CD4-positive, alpha-beta T cell (primary cell): ENCODE results near the gene GNPTAB. TPM values are rescaled to one million over a fixed set of nuclear protein-coding genes. Genes with fewer than 3 reads are reported as not detected.

Experiments
- ATAC-seq: fragments of 200-7000 bp; cut with Tn5 transposase; one replicate; pipeline ENCODE4 v1.10.0; 2022; ENCODE audit warnings: mild to moderate bottlenecking; ENCODE audit not compliant: poor library complexity
- CTCF ChIA-PET: fragments of 350-600 bp; sonication (Branson Sonifier 250); formaldehyde crosslinking; loops from one replicate; lab custom pipeline; 2021; ENCODE audit warnings: antibody characterized with exemption, inconsistent platforms; lab: Charles Lee
- POLR2A ChIA-PET: fragments of 350-600 bp; sonication (Branson Sonifier 250); formaldehyde crosslinking; loops from one replicate; lab custom pipeline; 2021; ENCODE audit warnings: antibody characterized with exemption, inconsistent platforms; lab: Charles Lee
- DNase-seq, 14 experiments: peaks; one replicate each; pipeline ENCODE4 v3.0.0-alpha.2; 2013 to 2020; ENCODE audit warnings: mixed read lengths in 2 of 14
- H3K27ac ChIP-seq, 2 donors: one replicate each; pipeline versions ENCODE4 v1.5.1 to v1.7.0; 2013; ENCODE audit warnings: low read length in 2 of 2, low read depth in 1 of 2, mild to moderate bottlenecking in 1 of 2
- H3K27me3 ChIP-seq, 2 experiments: 1 replicate in 1 of 2; 2 replicates in 1 of 2; pipeline versions ENCODE4 v1.6.1 to v1.7.0; 2013; ENCODE audit warnings: low read length in 2 of 2, control low read depth in 1 of 2, mild to moderate bottlenecking in 1 of 2, moderate library complexity in 1 of 2; ENCODE audit not compliant: insufficient read depth in 2 of 2, control insufficient read depth in 1 of 2
- H3K36me3 ChIP-seq: one replicate; pipeline ENCODE4 v1.6.1; 2013; ENCODE audit warnings: low read length, control low read depth; ENCODE audit not compliant: insufficient read depth
- H3K4me1 ChIP-seq: one replicate; pipeline ENCODE4 v1.6.1; 2013; ENCODE audit warnings: low read length, control low read depth; ENCODE audit not compliant: insufficient read depth
- H3K4me3 ChIP-seq: one replicate; pipeline ENCODE4 v1.5.1; 2013; ENCODE audit warnings: mild to moderate bottlenecking, low read length, moderate library complexity
- H3K9me3 ChIP-seq, 2 experiments: 1 replicate in 1 of 2; 2 replicates in 1 of 2; pipeline versions ENCODE4 v1.6.1 to v1.7.0; 2013; ENCODE audit warnings: low read length in 2 of 2, mild to moderate bottlenecking in 2 of 2, control low read depth in 1 of 2, moderate library complexity in 1 of 2; ENCODE audit not compliant: control insufficient read depth in 1 of 2, insufficient read depth in 1 of 2
- H3K27ac Mint-ChIP-seq: one replicate; pipeline ENCODE4 v1.8.0; 2020; ENCODE audit warnings: mixed read lengths
- H3K27me3 Mint-ChIP-seq: one replicate; pipeline ENCODE4 v1.8.0; 2021; ENCODE audit warnings: mixed read lengths
- H3K36me3 Mint-ChIP-seq: one replicate; pipeline ENCODE4 v1.8.0; 2021; ENCODE audit warnings: low read depth, mixed read lengths
- H3K4me1 Mint-ChIP-seq: one replicate; pipeline ENCODE4 v1.8.0; 2021; ENCODE audit warnings: low read depth, mixed read lengths
- H3K4me3 Mint-ChIP-seq: one replicate; pipeline ENCODE4 v1.8.0; 2020; ENCODE audit warnings: mild to moderate bottlenecking, mixed read lengths
- H3K9me3 Mint-ChIP-seq: one replicate; pipeline ENCODE4 v1.8.0; 2020; ENCODE audit warnings: mixed read lengths
- intact Hi-C, 2 experiments: fragments of 100-400 bp; cut with DNase I in 1 of 2; cut with micrococcal nuclease in 1 of 2; formaldehyde crosslinking; loops; one replicate each; pipeline versions ENCODE4 v1.15.1 to v1.9.0; 2023 to 2025; cut with DNase I, micrococcal nuclease
- total RNA-seq, 174 experiments: library from RNA in 2 of 174; stranded (reverse) in 2 of 174; gene quantifications; one replicate each; pipeline ENCODE4 v1.2.3 and lab custom pipeline; 2021 to 2026
- TF ChIP-seq, protein P1 (sequence below): fragments of 200-600 bp; IDR thresholded peaks from one replicate; pipeline ENCODE4 v1.8.0; 2022; ENCODE audit warnings: antibody characterized with exemption, mild to moderate bottlenecking

GNPTAB gene
- total RNA-seq, 2 experiments from 2014 or later, result 38.2 to 43.8 TPM

DNA sequence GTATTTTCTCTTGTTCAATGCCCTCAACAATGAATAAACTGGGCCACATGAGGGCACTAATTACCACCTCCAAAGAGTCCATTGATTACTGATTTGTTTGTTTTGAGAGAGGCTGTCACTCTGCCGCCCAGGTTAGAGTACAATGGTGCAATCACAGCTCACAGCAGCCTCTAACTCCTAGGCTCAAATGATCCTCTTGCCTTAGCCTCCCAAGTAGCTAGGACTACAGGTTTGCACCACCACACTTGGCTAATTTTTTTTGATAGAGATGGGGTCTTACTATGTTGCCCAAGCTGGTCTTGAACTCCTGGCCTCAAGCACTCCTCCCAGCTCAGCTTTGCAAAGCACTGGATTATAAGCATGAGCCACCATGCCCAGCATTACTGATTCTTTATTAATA is 63.2 kb downstream of the GNPTAB start:
- Histone ChIP-seq H3K27ac (no peak overlapping the region), H3K4me1 (no peaks in the 10 kb centered on the region), H3K4me3 (no peak overlapping the region), H3K27me3 (no peaks in the 10 kb centered on the region), H3K9me3 (no peaks in the 10 kb centered on the region), H3K36me3 (peaks cover 61% of the 10 kb centered on the region)
- ChIA-PET CTCF (interaction anchor here (0.7 to 2.0 kb wide), 2 partner anchors 20 to 72 kb away, joined by 3 to 8 read pairs; no protein-coding TSS in a partner anchor), POLR2A (no interaction called here)
- Mint-ChIP-seq H3K9me3 (no peaks in the 10 kb centered on the region), H3K27me3 (no peaks in the 10 kb centered on the region), H3K4me3 (no peak overlapping the region), H3K27ac (no peak overlapping the region), H3K4me1 (no peaks in the 10 kb centered on the region), H3K36me3 (peaks cover 81% of the 10 kb centered on the region)
- DNase-seq (no peak), ATAC-seq (no peak)
- TF ChIP-seq, protein P1, sequence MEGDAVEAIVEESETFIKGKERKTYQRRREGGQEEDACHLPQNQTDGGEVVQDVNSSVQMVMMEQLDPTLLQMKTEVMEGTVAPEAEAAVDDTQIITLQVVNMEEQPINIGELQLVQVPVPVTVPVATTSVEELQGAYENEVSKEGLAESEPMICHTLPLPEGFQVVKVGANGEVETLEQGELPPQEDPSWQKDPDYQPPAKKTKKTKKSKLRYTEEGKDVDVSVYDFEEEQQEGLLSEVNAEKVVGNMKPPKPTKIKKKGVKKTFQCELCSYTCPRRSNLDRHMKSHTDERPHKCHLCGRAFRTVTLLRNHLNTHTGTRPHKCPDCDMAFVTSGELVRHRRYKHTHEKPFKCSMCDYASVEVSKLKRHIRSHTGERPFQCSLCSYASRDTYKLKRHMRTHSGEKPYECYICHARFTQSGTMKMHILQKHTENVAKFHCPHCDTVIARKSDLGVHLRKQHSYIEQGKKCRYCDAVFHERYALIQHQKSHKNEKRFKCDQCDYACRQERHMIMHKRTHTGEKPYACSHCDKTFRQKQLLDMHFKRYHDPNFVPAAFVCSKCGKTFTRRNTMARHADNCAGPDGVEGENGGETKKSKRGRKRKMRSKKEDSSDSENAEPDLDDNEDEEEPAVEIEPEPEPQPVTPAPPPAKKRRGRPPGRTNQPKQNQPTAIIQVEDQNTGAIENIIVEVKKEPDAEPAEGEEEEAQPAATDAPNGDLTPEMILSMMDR, result no peak
- intact Hi-C loops, result no loop called here

DNA sequence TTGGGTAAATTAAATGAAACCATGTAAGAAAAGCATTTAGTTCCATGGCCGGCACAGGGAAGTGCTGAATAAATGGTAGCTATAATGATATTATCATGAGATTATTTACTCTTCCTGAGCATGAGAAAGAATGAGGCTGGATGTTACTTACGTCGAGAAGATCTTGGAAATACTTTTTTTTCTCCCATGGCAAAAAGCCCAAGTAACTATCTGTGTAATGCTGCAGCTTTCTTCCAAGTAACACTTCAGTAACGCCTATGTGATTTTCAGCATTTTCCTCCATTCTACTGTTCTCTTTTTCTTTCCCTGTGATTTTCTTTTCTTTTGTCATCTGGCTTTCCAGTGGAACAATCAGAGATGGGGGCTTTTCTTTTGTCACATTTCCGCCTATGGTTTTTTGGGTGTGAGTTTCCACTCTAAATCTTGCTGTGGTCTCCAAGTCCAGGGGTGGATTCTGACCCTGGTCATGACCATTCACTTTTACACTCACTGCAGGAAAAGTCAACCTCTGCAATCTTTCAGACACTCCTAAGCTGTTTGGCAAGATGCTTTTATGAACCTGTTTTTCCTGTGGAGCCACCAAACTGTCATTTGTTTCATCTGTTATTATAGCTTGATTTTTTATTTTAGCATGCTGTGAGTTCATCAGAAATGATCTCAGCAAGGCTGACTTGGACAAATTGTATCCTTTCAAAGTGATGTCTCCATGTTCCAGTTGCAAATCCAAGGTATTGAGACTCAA is 66.5 kb downstream of the GNPTAB start:
- no peaks in the 10 kb centered on the region for H3K9me3 Mint-ChIP-seq
- ChIA-PET CTCF (no interaction called here), POLR2A (interaction anchor here (0.9 kb wide), 1 partner anchor 75 kb away, joined by 3 read pairs; no protein-coding TSS in a partner anchor)
- Histone ChIP-seq H3K4me1 (no peaks in the 10 kb centered on the region), H3K27ac (no peak overlapping the region), H3K4me3 (no peak overlapping the region), H3K36me3 (peaks cover 57% of the 10 kb centered on the region), H3K27me3 (no peaks in the 10 kb centered on the region), H3K9me3 (no peaks in the 10 kb centered on the region)
- H3K4me1 Mint-ChIP-seq, result peaks cover 4% of the 10 kb centered on the region
- intact Hi-C loops, result no loop called here
- DNase-seq (no peak), ATAC-seq (no peak)
- peaks cover 79% of the 10 kb centered on the region for H3K36me3 Mint-ChIP-seq
- no peaks in the 10 kb centered on the region for H3K27me3 Mint-ChIP-seq
- H3K4me3 Mint-ChIP-seq, result no peak overlapping the region
- TF ChIP-seq, protein P1, result no peak
- no peak overlapping the region for H3K27ac Mint-ChIP-seq

DNA sequence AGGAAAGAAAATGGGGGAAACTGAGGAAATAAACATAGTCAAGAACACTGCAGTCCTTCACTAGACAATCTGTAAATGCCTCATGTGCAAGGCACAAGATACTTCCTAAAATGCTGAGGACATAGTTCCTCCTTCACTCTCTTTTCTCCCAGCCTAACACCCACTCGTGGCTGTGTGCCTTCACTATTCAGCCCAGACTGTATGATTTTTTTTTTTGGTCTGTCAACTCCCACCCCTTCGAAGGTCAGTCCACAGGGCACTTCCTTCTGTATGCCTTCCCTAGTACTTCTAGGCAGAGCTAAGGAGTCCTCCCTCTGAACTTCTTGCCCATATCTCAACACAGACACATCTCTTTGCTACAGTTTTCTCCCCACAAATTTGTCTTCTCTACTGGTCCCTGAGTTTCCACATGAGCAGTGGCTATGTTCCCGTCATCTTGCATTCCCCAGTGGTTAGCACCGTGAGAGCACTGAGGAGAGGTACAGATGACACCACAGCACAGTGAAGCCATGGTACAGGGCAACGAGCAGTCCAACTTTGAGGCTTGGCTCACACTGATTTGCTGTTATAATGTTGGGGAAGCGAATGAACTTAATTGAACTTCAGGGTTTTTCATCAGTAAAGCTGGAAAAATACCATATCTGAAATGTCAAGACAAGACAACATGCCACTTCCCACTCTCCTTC is 67.4 kb downstream of the GNPTAB start:
- Histone ChIP-seq H3K4me1 (no peaks in the 10 kb centered on the region), H3K27ac (no peak overlapping the region), H3K27me3 (no peaks in the 10 kb centered on the region), H3K4me3 (no peak overlapping the region), H3K9me3 (no peaks in the 10 kb centered on the region), H3K36me3 (peaks cover 49% of the 10 kb centered on the region)
- peak in 1 of 14 experiments; percentile 11 for DNase-seq
- ATAC-seq, result no peak
- intact Hi-C loops, result no loop called here
- Mint-ChIP-seq H3K9me3 (no peaks in the 10 kb centered on the region), H3K27ac (no peak overlapping the region), H3K4me3 (no peak overlapping the region), H3K27me3 (no peaks in the 10 kb centered on the region), H3K36me3 (peaks cover 74% of the 10 kb centered on the region), H3K4me1 (peaks cover 4% of the 10 kb centered on the region)
- TF ChIP-seq, protein P1, result no peak
- ChIA-PET POLR2A (interaction anchor here (0.9 kb wide), 1 partner anchor 76 kb away, joined by 3 read pairs; no protein-coding TSS in a partner anchor), CTCF (no interaction called here)
